DMS153 (cell line): ENCODE measurements around the gene KIF2A.

Experiments used
- DNase-seq: peaks from one replicate; lab custom pipeline; 2025; lab: John Stamatoyannopoulos, UW

Gene KIF2A

DNA sequence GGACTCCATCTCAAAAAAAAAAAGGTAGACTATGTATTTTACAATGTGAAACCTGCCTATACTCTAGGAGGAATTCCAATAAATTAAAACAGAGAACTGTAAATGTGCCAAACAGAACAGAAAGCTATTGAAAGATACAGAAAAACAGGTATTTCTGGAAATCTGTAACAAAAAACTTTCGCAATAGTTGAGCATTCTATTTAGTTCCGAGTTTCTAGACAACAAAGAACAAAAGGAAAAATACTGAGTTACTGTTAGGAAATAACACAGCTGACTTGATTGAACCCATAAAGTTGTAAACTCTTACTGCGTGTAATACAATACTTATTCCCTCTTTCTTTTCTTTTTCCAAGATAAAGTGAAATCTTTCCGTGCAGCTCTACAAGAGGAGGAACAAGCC is 79.1 kb downstream of the KIF2A start:
- no peak for DNase-seq

DNA sequence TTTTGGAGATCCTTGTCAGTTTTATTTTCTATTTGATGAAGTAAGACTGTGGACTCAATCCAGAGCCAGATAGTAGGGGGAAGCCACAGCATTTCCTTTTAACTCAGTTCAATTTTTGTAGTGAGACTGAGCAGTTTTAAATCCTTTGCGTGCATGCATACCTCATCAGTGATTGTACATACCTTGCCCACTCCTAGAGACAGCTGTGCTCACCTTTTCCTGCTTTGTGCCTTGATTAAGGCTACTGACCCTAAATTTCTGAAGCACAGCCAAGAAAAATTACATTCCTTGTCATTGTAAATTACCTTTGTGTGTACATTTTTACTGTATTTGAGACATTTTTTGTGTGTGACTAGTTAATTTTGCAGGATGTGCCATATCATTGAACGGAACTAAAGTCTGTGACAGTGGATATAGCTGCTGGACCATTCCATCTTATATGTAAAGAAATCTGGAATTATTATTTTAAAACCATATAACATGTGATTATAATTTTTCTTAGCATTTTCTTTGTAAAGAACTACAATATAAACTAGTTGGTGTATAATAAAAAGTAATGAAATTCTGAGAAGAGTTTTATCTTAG is 79.9 kb downstream of the KIF2A start:
- no peak for DNase-seq

DNA sequence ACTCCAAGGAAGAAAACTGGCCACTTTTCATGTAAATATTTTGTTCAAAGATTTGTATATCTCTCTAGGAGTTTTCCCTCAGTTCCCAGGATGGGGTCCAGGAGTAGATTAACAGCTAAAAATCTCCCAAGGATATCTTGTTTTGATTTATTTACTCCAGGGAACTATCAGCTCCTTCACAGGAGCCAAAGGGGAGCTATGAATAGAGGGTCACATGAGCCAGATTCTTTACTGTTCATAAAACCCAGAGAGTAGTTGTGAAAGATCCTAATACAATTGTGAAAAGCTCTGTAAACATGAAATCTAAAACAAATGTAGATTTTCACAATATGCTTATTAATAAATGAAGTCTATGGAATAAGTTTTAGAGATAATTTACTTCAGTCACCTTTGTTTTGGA is 80.8 kb downstream of the KIF2A start:
- no peak for DNase-seq

DNA sequence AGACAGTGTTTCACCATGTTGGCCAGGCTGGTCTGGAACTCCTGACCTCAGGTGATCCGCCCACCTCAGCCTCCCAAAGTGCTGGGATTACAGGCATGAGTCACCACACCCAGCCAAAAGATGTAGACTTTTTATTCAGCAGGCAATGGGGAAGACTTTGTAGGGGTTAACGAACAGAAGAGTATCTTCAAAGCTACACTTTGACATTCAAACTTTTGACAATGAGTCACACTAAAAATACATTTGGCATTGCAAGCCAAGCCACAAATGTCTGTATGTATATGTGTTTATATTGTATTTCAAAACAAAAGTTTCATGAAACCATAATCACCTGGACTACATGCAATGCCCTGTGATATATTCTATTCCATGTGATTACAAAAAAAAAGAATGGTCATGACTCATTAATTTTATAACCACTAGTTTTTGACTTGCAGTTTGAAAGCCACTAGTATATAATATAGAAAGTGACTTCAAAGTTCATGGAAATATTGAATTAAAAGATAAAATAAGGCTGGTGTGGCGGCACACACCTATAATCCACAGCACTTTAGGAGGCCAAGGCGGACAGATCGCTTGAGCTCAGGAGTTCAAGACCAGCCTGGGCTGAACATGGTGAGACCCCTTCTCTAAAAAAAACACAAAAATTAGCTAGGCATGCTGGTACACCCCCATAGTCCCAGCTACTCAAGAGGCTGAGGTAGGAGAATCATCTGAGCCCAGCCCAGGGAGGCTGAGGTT is 89.4 kb downstream of the KIF2A start:
- no peak for DNase-seq

DNA sequence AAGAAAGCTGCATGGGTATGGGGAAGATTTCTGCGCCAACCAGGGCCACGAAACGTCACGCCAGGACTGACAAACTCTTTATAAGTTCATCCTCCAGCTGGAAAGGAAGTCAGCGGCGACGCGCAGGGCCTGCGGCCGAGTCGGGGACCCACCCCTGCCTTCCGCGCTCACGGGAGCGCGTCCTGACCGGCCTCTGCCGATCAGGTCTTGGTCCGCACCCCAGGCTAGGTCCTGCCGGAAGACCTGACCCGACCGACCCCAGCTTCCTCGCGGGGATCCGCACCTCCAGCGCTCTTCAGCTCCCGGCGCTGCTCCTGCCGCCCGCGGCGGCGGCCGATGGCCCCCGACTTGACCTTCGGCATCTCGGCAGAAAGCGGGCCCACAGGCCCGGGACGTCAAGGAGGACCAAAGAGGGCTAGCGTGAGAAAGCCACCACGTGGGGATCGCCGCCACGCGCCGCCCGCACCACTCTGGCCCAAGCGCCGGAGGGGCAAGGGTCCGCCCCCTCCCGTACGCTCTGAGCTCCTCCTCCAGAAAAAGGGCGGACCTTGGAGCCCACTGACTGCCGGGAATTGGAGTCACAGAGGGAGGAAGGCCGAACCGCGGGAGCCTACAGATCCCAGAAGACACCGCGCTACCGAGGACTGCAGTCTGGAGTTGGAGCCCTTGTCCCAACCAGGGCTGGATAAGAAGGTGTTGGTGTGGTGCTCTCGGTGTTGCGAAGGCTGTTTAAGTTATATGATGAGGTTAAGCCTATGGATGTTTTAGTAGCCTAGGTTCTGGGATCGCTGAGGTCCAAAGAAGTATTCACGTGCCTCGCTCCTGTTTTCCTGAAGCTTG is 97.6 kb downstream of the KIF2A start, which contains the start of gene DIMT1:
Gene DIMT1 (minus strand): TSS at position 495 of the 840 bp plus-strand sequence. CDS start 133 bp downstream, at position 362.
- DNase-seq, result peak; percentile 85

DNA sequence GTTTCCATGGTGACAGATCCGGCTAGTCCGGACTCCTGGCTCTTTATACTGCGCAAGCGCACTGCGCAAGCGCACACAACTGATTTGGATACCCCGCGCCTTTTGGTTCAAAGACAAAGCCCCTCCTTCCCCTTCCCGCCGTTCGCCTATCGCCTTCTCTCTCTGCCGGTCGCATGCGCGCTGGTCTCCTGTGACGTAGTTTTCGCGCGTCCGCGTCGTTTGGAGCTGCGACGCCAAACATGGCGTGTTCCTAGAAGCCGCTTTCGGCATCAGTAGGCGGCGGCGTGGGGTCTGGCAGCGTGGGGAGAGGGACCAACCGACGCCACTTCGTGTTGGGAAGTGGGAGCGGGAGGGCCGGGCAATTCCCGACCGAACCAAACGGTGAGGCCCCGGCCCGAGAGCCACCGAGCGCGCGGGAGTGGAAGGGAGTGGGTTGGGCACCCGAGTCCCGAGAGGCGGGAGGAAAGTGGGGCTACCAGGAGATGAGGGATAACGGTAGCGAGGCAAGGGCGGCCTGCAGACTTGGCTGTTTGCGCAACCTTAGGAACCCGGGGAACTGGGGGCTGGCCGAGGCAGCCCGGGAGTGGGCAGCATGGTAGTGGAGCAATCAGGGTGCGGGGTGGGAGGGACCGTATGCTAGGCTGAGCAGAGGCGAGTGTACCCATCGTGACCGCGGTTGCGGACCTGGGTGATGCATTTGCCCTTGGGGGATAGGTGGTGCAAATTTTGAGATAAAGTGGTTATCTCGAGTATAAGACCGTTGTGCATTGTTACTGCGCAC is 106.7 kb downstream of the KIF2A start, which contains the start of gene IPO11:
Gene IPO11 (plus strand): TSS at position 215 of the 781 bp plus-strand sequence. CDS start 24,517 bp downstream, outside the sequence.
- peak; percentile 92 for DNase-seq

DNA sequence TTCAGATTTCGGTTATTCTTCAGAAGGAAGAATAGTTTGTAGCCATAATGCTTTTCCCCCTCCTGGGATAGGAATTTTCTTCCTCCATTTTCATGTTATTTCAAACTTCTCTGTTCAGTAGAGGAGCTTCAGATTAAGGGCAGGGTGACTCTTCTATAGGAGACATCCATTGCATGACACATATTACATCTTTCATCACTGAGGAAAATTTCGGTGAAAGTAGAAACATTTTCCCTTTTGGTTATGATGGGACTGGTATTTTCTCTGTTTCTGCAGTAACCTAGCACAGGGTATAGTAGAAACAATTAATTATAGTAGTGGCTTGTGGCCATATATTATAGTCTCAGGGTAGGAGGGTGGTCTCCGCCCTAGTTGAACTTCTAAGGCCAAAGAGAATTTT is 107.7 kb downstream of the KIF2A start:
- no peak for DNase-seq

DNA sequence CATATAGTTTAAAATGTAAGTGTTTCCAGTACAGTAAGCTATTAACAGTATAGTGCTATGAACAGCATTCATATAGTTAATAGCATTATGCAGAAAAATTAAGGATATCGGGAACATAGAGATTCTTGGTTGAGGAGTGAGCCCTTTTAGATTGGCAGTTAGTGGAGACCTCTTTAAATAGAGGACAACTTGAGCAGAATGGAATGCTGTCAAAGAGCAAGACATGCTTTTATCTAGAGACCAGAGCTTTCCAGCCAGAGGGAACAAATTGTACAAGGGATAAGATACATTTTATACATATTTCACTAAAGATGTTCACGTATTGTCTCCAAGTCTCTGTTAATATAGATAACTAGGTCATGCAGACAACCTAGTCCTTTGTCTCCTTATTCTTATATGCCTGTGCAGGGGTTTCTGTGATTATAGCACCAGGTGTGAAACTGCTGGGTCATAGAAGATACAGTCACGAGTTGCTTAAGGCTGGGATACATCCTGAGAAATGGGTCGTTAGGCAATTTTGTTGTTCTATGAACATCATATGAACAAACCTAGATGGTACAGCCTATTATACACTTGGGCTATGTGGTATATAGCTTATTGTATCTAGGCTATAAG is 112.6 kb downstream of the KIF2A start:
- no peak for DNase-seq

DNA sequence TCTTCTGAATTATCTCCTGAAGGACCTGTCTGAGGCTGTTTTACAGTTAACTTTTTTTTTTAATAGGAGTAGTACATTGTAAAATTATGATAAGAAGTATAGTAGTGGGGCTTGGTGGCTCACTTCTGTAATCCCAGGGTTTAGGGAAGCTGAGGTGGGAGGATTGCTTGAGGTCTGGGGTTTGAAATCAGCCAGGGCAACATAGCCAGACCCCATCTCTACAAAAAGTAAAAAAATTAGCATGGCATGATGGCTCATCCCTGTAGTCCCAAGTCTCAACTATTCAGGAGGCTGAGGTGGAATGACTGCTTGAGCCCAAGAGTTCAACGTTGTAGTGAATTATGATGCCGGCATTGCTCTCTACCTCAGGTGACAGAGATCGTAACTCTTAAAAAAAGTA is 113.6 kb downstream of the KIF2A start:
- no peak for DNase-seq

DNA sequence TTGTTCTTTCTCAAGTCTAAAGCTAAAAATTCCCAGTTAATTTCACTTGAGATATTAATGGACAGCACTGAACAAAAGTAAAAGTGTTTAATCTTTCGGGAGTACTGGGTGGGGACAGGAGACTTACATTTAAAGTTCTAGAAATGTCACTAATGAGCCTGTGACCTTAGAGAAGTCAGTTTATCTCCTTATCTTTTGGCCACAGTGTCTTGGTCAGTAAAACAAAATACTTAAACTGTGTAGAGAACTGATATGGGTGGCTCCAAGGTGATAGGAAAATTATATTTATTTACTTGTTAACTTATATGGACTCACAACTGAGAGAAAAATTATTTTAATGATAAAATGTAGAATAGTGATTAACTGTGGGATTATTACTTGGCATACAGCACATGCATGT is 115.4 kb downstream of the KIF2A start:
- no peak for DNase-seq

DNA sequence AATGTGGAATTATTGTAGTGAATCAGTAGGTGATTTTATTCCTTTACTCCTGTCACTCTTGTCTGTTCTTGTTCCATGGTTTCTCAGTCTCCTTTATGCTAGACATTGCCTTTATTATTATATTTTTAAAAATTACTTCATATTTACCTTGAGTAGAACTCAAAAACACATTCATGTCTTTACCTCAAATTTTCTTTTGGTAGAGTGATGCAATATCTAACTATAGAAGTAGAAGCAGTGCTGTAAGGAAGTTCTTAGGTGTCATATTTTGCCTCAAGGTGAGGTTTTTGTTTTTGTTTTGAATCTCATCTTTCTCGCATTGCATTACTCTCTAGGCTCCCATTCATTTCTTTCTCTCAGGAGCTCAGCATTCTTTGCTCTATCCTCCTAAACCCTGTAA is 118.8 kb downstream of the KIF2A start:
- no peak for DNase-seq

DNA sequence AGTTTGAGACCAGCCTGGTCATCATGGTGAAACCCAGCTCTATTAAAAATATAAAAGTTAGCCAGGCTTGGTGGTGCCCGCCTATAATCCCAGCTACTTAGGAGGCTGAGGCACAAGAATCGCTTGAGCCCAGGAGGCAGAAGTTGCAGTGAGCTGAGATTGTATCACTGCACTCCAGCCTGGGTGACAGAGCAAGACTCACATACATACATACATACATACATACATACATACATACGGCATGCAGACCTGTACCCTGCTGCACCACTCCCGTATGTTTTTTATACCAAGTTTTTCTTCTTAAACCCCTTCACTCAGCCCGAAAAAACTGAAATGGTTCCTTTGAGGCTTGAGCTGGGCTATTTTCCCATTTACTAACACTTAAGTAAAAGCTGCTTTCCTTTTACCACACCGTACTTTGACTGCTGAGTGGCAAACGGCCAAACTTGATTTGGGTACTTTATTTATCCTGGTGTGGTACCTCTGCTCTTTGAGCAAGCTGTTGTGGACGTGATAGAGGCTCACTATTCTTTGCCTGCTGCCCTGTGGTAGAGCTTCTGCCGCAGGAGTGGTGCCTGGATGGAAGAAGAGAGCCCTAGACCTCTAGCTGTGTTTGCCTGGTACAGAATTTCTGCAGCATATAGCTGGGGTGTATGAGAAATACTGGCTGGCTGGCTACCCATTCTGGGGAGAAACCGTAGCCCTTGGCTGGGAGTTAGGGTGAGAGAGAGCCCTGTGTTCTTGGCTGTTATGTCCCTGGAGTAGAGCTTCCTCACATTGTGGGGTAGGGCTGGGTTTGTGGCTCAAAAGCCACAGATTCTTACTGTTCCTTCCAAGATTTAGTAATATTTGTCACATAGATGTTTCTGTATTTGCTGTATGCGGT is 126.0 kb downstream of the KIF2A start:
- DNase-seq, result no peak

DNA sequence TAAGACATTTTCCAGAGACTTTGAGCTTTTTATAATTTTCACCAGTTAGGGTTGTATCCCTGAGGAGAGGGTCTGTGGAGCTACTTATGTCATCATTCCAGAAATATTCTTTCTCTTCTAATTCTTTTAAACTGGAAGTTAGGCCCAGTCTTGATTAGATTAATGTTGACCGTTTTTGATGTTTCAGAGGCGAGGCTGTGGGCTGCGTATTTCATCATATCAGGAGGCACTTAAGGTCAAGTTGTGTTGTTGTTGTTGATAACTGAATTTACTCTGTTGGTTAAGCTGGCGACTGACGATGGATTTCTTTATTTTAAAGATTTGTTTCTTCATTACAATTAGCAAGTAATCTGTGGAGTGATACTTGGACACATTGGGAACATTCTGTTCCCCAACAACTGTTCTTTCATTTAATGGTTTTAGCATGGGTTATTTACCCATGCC is 126.6 kb downstream of the KIF2A start:
- no peak for DNase-seq
